HTR-8/SVneo (cell line): ENCODE data around the gene COPG1.
"Not testable (repeated sequence)": the region's sequence is repeated elsewhere in the genome, so short reads cannot be mapped to it uniquely, and the experiment has no call there.

Experiments used
- DNase-seq: peaks from one replicate; pipeline ENCODE4 v3.0.0; 2011; ENCODE audit warnings: low spot score, mixed read lengths; ENCODE audit not compliant: insufficient read length
- FAIRE-seq: peaks from 2 replicates; lab custom pipeline; 2011; peaks lifted over from hg19 to GRCh38; lab: Jason Lieb, UNC

Gene COPG1, protein sequence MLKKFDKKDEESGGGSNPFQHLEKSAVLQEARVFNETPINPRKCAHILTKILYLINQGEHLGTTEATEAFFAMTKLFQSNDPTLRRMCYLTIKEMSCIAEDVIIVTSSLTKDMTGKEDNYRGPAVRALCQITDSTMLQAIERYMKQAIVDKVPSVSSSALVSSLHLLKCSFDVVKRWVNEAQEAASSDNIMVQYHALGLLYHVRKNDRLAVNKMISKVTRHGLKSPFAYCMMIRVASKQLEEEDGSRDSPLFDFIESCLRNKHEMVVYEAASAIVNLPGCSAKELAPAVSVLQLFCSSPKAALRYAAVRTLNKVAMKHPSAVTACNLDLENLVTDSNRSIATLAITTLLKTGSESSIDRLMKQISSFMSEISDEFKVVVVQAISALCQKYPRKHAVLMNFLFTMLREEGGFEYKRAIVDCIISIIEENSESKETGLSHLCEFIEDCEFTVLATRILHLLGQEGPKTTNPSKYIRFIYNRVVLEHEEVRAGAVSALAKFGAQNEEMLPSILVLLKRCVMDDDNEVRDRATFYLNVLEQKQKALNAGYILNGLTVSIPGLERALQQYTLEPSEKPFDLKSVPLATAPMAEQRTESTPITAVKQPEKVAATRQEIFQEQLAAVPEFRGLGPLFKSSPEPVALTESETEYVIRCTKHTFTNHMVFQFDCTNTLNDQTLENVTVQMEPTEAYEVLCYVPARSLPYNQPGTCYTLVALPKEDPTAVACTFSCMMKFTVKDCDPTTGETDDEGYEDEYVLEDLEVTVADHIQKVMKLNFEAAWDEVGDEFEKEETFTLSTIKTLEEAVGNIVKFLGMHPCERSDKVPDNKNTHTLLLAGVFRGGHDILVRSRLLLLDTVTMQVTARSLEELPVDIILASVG

GRCh38 chr3:129249284-129250065, at the start of gene COPG1:
COPG1 (plus strand) TSS chr3:129249606; CDS start chr3:129249710, 104 bp downstream.
- peak; percentile 68 for FAIRE-seq
- DNase-seq = peak; percentile 99

DNA sequence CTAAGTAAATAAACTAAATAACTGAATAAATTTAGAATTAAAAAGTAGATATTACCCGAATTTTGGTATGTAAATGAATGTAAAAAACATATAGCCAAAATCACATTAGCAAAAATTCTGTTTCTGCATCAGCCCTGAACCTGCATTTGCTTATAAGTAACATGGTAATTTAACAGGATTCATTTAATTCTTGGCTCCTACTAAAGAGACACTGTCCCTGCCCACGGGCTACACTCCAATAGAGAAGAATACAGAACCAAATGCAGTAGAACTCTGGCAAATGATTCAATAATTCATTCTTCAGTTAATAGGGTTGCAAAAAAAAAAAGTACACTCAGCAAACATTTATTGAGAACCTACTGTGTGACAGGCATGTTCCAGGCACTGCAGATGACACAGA, 44.9 kb upstream of the COPG1 start:
- no peak for DNase-seq
- FAIRE-seq = no peak

GRCh38 chr3:129205109-129205832, 44.1 kb upstream of the COPG1 start:
- DNase-seq = no peak

GRCh38 chr3:129207479-129207878, 41.9 kb upstream of the COPG1 start:
- FAIRE-seq (no peak), DNase-seq (no peak)

More at GRCh38 chr3:129205109-129205832, 44.1 kb upstream of the COPG1 start:
- FAIRE-seq = no peak

- FAIRE-seq (no peak), DNase-seq (no peak)
Observed at GRCh38 chr3:129211345-129211744, 38.1 kb upstream of the COPG1 start.

- FAIRE-seq (no peak), DNase-seq (peak; percentile 66)
Observed at GRCh38 chr3:129211772-129212171, 37.6 kb upstream of the COPG1 start.

DNA sequence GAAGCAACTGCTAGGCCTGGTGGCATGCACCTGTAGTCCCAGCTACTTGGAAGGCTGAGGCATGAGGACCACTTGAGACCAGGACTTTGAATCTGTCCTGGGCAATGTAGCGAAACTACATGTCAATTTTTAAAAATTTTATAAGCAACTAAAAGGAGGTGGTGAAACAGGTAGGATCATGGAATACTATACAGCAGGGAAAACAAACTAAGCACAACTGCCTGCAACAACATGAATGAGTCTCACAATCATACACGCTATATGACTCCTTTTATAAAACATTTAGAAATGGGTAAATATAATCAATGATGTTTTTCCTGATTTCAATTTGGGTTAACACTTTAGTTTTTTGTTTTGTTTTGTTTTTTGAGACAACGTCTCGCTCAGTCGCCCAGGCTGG, 36.2 kb upstream of the COPG1 start:
- FAIRE-seq (no peak), DNase-seq (no peak)

- DNase-seq (no peak), FAIRE-seq (no peak)
Observed at GRCh38 chr3:129218742-129219141, 30.7 kb upstream of the COPG1 start.

DNA sequence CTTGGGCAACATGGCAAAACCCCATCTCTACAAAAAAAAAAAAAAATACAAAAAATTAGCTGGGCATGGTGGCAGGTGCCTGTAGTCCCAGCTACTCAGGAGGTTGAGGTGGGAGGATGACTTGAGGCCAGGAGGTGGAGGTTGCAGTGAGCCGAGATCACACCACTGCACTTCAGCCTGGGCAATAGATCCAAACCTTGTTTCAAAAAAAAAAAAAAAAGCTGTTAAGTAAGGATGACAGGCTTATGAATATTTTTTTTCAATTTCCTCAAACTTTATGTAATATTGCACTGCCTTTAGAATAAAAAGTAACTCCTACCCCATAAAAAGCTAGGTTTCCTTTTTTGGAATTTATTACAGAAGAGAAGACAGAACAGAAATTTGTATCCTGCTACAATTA, 25.0 kb upstream of the COPG1 start:
- DNase-seq, FAIRE-seq: not testable (repeated sequence)

DNA sequence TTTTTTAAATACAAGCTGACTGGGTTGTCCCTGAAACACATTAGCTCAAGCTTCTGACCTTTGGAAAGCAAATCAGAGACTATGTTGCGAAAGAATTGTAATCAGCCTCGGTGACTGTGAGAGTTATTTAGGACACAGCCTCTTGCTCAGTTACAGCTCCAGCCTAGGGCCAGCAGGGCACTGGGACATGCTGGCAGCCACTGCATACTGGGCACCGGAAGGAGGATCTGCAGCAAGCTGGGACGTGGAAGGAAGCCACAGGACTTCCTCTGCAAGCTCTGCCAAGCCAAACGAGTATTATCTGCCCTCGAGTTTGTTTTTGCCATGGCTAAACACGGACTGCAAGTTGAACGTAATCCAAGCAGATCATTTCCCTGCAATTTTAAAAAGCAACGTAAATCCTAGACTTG, 24.4 kb upstream of the COPG1 start:
- DNase-seq (peak; percentile 78), FAIRE-seq (peak; percentile 33)

DNA sequence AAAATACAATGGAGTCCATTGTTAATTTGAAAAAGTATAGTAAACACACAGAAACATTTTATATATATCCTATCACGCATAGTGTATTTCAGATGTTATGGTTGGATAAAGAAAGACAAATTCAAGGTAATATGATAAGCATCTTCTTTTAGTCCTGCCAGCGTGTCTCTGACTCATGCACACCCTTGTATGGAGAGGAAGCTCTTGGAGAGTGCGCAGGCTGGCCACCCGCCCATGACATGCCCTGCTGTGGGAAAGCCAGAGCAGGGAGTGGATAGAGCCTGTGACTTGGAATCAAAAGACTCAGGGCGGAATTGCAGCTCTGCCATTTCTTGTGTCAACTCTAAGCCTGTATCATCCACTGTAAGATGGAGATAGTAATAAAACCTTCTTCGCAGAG, 23.0 kb upstream of the COPG1 start:
- DNase-seq (peak; percentile 68), FAIRE-seq (no peak)

- peak; percentile 55 for FAIRE-seq
Observed at GRCh38 chr3:129228891-129229585, 20.4 kb upstream of the COPG1 start.

DNA sequence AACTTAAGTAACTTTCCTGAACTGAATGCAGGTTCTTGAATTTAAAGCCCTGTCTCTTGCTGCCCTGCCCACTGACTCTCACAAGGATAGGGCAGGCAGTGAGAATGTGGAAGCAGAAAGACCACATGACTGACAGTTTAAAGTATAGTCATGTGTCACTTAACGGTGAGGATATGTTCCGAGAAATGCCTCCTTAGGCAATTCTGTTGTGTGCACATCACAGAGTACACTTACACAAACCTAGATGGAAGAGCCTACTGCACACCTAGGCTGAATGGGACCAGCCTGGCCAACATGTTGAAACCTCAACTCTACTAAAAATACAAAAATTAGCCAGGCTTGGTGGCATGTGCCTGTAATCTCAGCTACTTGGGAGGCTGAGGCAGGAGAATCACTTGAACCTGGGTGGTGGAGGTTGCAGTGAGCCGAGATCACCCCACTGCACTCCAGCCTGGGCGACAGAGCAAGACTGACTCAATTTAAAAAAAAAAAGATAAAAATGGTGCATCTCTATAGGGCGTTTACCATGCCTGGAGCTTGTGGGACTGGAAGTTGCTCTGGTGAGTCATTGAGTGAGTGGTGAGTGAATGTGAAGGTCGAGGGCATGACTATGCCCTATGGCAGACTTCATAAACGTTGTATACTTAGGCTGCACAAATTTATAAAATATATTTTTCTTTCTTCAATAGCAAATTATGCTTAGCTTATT, 18.9 kb upstream of the COPG1 start:
- peak; percentile 57 for DNase-seq

More at GRCh38 chr3:129228891-129229585, 20.4 kb upstream of the COPG1 start:
- peak; percentile 29 for DNase-seq

GRCh38 chr3:129231331-129232119, 17.9 kb upstream of the COPG1 start:
- FAIRE-seq (peak; percentile 68), DNase-seq (no peak)

More for the DNA sequence above, 18.9 kb upstream of the COPG1 start:
- FAIRE-seq = no peak

- DNase-seq (no peak), FAIRE-seq (no peak)
Observed at GRCh38 chr3:129233538-129233937, 15.9 kb upstream of the COPG1 start.

DNA sequence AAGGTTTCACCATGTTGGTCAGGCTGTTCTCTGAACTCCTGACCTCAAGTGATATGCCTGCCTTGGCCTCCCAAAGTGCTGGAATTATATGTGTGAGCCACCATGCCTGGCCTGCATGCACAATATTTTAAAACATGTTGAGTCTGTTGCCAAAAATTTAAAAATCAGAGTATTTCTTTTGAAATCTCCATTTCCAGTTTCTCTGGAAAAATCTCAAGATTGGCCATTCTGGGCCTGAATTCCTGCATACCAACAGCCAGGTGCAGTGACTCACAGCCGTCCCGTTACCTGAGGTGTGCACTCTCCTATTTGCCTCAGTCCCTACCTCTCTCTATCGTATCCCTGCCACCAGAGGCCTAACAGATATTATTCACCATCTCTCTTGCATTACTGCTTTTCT, 15.0 kb upstream of the COPG1 start:
- no peak for DNase-seq
- FAIRE-seq = no peak

DNA sequence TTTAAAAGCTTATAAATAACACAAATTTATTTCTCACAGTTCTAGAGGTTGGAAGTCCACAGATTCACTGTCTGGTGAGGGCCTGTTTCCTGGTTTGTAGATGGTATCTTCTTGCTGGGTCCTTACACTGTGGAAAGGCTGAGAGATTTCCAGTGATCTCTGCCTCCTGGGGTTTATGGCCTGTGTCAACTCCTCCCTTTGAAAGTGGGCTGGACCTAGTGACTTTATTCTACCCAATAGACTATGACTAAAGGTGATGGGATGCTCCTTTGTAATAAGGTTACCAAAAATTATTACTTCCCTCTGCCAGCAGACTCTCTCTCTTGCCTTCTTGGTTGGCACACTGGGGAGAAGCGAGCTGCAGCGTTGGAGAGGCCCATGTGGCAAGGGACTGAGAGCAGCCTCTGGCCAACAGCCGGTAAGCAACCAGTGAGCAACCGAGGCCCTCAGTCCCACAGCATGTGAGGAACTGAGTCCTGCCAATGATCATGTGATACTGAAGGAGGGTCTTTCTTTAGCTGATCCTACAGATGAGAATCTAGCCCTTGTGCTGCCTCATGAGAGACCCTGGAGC, 14.0 kb upstream of the COPG1 start:
- DNase-seq = no peak

More for the DNA sequence above, 14.0 kb upstream of the COPG1 start:
- FAIRE-seq = no peak
